ENCODE measurements around the gene CALML3.
"Not testable (repeated sequence)": the region's sequence is repeated elsewhere in the genome, so short reads cannot be mapped to it uniquely, and the experiment has no call there.

The CALML3 gene

GRCh38 chr10:5559022-5559421 lies 34.3 kb downstream of the CALML3 start:
- DNase-seq: not testable (repeated sequence)

- DNase-seq: no peak
Measured at GRCh38 chr10:5559642-5560141, 34.9 kb downstream of the CALML3 start.

- no peak for DNase-seq
Measured at GRCh38 chr10:5560142-5560816, 35.5 kb downstream of the CALML3 start.

GRCh38 chr10:5560817-5561703 lies 36.3 kb downstream of the CALML3 start:
- DNase-seq: no peak

GRCh38 chr10:5561704-5562645 lies 37.2 kb downstream of the CALML3 start:
- DNase-seq: no peak

- no peak for DNase-seq
Measured at GRCh38 chr10:5563321-5563961, 38.7 kb downstream of the CALML3 start.

GRCh38 chr10:5563991-5564536 lies 39.3 kb downstream of the CALML3 start:
- DNase-seq: no peak

- no peak for DNase-seq
Measured at GRCh38 chr10:5564537-5565204, 39.9 kb downstream of the CALML3 start.

GRCh38 chr10:5565205-5565545 lies 40.4 kb downstream of the CALML3 start:
- no peak for DNase-seq

- DNase-seq: no peak
Measured at GRCh38 chr10:5565671-5566581, 41.2 kb downstream of the CALML3 start.

GRCh38 chr10:5566614-5567013 lies 41.9 kb downstream of the CALML3 start:
- DNase-seq: no peak

GRCh38 chr10:5567477-5567876 lies 42.7 kb downstream of the CALML3 start:
- DNase-seq: no peak

- DNase-seq: no peak
Measured at GRCh38 chr10:5568984-5569383, 44.2 kb downstream of the CALML3 start.

- DNase-seq: no peak
Measured at GRCh38 chr10:5569568-5569967, 44.8 kb downstream of the CALML3 start.

GRCh38 chr10:5570007-5570655 lies 45.4 kb downstream of the CALML3 start:
- DNase-seq: no peak

- DNase-seq: no peak
Measured at GRCh38 chr10:5570979-5571810, 46.4 kb downstream of the CALML3 start.

GRCh38 chr10:5571826-5572225 lies 47.1 kb downstream of the CALML3 start:
- DNase-seq: no peak

GRCh38 chr10:5573319-5573950 lies 48.7 kb downstream of the CALML3 start:
- DNase-seq: no peak

Measured in DMS153 (cell line).